Choroid plexus epithelial cell (primary cell): Measurements from ENCODE around the gene APOL2.

Source experiments
- DNase-seq: peaks from one replicate; pipeline ENCODE4 v3.0.0-alpha.2; 2010; ENCODE audit warnings: low read depth
- H3K4me3 ChIP-seq: 2 replicates; pipeline ENCODE4 v1.5.1; 2011; ENCODE audit warnings: low read depth, mild to moderate bottlenecking, control low read depth, low read length, moderate library complexity
- TF ChIP-seq, protein P1 (sequence below): conservative IDR thresholded peaks from 2 replicates; pipeline ENCODE4 v1.5.1; 2011; ENCODE audit warnings: low read depth, mild to moderate bottlenecking, control low read depth, inconsistent platforms, low read length, moderate library complexity

APOL2 gene

DNA sequence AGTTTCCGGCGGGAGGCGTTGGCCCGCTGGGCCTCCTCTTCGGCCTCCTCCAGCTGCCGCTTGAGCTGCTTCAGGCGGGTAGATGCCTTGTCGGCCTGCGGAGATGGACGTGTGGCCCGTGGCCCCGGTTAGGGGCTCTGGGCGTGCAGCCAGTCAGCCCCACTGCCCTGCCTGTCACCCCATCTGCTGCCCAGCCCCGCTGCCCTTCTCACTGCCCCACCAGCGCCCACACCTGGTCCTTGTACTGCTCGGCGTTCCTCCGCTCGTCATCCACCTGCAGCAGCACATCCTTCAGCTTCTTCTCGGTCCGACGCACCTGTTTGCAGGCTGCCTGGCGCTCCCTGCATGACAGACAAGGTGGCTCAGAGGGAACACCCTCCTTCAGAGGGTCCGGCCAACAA, 44.8 kb upstream of the APOL2 start:
- H3K4me3 ChIP-seq, result no peak overlapping the region
- no peak for DNase-seq
- TF ChIP-seq, protein P1, sequence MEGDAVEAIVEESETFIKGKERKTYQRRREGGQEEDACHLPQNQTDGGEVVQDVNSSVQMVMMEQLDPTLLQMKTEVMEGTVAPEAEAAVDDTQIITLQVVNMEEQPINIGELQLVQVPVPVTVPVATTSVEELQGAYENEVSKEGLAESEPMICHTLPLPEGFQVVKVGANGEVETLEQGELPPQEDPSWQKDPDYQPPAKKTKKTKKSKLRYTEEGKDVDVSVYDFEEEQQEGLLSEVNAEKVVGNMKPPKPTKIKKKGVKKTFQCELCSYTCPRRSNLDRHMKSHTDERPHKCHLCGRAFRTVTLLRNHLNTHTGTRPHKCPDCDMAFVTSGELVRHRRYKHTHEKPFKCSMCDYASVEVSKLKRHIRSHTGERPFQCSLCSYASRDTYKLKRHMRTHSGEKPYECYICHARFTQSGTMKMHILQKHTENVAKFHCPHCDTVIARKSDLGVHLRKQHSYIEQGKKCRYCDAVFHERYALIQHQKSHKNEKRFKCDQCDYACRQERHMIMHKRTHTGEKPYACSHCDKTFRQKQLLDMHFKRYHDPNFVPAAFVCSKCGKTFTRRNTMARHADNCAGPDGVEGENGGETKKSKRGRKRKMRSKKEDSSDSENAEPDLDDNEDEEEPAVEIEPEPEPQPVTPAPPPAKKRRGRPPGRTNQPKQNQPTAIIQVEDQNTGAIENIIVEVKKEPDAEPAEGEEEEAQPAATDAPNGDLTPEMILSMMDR, result no peak

DNA sequence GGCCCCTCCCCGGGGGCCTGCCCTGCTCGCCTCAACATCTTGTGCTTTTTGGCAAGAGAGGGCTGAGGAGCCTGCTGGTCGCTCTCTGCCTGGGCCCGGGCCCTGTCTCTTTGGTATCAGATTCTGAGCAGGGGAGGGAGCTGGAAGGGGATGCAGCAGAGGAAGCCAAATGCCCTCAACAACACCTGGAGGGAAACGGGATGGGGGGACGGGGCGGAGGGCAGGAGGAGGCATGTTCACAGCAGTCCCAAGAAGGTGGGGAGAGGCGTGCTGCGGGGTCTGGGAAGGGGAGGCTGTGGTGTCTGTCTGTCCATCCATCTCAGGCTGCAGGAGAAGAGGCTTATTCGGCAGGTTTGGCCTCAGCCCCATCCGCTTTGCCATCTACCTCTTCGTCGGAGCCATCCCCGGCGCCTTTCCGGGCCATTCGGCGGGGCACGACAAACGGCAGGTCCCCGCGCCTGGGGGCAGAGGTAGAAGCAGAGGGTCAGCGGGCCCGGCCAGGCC, 43.1 kb upstream of the APOL2 start:
- DNase-seq, result no peak
- TF ChIP-seq, protein P1, result no peak
- no peak overlapping the region for H3K4me3 ChIP-seq

DNA sequence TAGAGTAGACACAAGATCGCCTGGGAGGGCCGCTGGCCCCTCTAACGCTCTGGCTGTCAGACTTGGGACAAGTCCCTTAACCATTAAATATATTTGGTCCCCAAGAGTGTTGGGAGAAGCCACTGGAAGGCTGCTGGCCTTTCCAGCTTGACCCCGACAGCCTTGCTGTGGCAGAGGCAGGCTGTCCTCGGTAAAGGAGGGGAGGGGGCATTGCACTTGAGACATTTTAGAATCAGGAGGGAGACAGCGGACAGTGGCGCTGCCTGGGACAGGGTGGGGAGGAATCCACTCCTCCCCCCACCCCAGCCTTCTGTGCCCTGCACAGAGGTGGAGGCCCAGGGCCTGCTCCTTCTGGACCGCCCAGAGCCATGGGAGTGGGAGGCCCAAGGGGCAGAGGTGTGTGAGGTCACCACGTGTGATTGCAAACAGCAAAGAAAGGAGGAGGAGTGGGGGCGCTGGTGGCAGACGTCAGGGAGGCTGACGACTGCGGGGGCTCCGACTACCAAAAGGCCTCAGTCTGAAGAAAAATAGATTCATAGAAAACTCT, 42.5 kb upstream of the APOL2 start:
- DNase-seq, result no peak
- no peak overlapping the region for H3K4me3 ChIP-seq
- TF ChIP-seq, protein P1, result no peak

DNA sequence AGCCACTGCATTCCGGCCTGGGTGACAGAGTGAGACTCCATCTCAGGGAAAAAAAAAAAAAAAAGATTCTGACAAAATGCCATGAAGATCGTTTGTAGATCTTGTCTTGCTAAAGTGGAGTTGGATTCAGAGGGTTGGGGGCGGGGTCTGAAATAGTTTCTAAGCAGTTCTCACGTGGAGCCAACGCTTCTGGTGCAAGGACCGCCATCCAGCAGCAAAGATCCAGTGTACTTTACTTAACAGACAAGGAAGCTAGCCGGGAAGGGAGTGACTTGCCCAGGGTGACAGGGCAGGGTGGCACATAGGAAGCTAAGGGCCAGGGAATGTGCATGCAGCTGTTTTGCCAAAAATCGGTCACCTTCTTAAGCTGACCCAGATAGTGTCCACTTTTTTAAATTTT, 41.1 kb upstream of the APOL2 start:
- TF ChIP-seq, protein P1, result no peak
- no peak overlapping the region for H3K4me3 ChIP-seq
- no peak for DNase-seq

DNA sequence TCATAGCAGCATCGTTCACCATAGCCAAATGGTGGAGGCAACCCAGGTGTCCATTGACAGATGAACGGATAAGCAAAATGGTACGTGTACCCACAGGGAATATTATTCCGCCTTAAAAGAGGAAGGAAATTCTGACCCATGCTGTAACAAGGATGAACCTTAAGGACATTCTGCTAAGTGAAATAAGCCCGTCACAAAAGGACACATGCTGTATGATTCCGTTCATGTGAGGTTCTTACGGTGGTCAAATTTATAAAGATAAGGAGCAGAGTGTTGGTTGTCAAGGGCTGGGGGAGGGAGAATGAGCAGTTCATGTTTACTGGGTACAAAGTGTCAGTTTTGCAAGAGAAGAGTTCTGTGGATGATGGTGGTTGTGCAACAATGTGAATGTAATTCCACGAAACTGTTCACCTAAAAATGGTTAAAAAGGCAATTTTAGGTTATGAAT, 39.9 kb upstream of the APOL2 start:
- DNase-seq, result peak; percentile 48
- no peak overlapping the region for H3K4me3 ChIP-seq
- TF ChIP-seq, protein P1, result no peak

DNA sequence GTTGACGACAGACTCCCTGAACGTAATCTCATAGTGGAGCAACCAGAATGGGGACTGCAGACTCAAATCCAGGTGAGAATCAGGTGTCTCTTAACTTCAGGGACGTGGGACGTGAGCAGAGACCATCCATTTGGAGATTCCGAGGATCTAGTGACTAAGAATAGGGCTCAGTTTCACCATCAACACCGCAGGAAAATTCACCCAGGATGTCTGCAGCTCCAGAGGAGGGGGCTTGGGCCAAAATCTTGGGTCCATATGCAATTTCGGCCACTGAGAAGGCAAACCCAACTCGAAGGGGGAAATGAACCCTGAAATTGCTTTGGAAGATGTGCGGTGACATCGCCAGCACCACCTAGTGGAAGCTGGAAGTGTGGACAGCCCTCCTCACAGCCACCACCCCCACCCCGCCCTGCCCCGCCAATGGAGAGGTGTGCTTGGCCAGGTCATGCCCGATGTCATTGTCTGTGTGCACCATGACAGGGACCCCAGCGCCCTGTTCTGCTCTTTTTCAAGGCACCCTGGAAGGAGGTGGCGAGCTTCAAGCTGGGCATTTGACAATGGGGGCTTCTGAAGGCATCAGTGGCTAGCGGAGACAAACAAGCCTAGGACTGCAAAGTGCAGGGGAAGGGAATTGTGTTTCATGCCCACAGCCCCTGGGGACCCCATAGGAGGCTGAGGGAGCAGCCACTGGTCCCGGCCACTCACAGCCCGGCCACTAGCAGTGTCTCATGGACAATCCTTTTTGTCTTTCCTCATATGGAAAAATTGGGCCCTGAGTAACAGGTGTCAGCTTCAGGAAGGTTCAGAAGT, 38.4 kb upstream of the APOL2 start:
- peak; percentile 70 for DNase-seq
- TF ChIP-seq, protein P1, result peak; percentile 81

More for the DNA sequence above, 38.4 kb upstream of the APOL2 start:
- no peak overlapping the region for H3K4me3 ChIP-seq
